Psoas muscle (tissue), 8 donors: Measurements from ENCODE around the gene ACY1. TPM values are rescaled to one million over a fixed set of nuclear protein-coding genes. Genes with fewer than 3 reads are reported as not detected.

ENCODE experiments used
- ATAC-seq, 4 donors: fragments of 200-7000 bp; cut with Tn5 transposase; one replicate each; pipeline ENCODE4 v1.9.1; 2020; ENCODE audit warnings: moderate library complexity in 3 of 4, mild to moderate bottlenecking in 2 of 4
- DNase-seq, 2 donors: peaks; one replicate each; pipeline ENCODE4 v3.0.0-alpha.2; 2020
- H3K27ac ChIP-seq: fragments of 200-600 bp; one replicate; pipeline ENCODE4 v1.8.0; 2022
- H3K27me3 ChIP-seq, 3 donors: fragments of 200-600 bp in 1 of 3; one replicate each; pipeline versions ENCODE4 v1.6.1 to v1.8.0; 2013 to 2022; ENCODE audit warnings: low read length in 2 of 3, mild to moderate bottlenecking in 2 of 3, moderate library complexity in 1 of 3; ENCODE audit not compliant: insufficient read depth in 3 of 3
- H3K36me3 ChIP-seq, 2 donors: fragments of 200-600 bp in 1 of 2; one replicate each; pipeline versions ENCODE4 v1.6.1 to v1.8.0; 2013 to 2022; ENCODE audit warnings: low read depth in 1 of 2, mild to moderate bottlenecking in 1 of 2, moderate library complexity in 1 of 2; ENCODE audit not compliant: insufficient read depth in 1 of 2
- H3K4me1 ChIP-seq: fragments of 200-600 bp; one replicate; pipeline ENCODE4 v1.8.0; 2022
- H3K4me3 ChIP-seq: fragments of 200-600 bp; one replicate; pipeline ENCODE4 v1.8.0; 2022; ENCODE audit warnings: mild to moderate bottlenecking
- H3K9me3 ChIP-seq: fragments of 200-600 bp; one replicate; pipeline ENCODE4 v1.8.0; 2022
- CTCF ChIP-seq: fragments of 200-600 bp; IDR thresholded peaks from one replicate; pipeline ENCODE4 v1.8.0; 2022; ENCODE audit warnings: antibody characterized with exemption
- WGBS, 3 donors: extraction: QIAGEN DNeasy Blood & Tissue Kit; methylation state at CpG; one replicate each; pipeline versions ENCODE4 v1.1.6 to v1.1.7; 2013; 5-methylcytosine and 5-hydroxymethylcytosine counted together
- intact Hi-C, 2 donors: fragments of 100-400 bp; cut with DNase I; formaldehyde crosslinking; loops; one replicate each; pipeline versions ENCODE4 v1.11.0 to v1.14.2; 2022
- polyA plus RNA-seq, 3 donors: library from polyadenylated mRNA; stranded (reverse); fragments of 200-250 nt; gene quantifications; one replicate each; pipeline ENCODE4 v1.2.3, GENCODE V29; 2013
- total RNA-seq, 4 donors: library from RNA; stranded (reverse); fragmentation: NEBNext Ultra II Directional in 2 of 4; extraction: Animal tissue kit (Norgen Biotek cat#: 25700) in 2 of 4; gene quantifications; one replicate each; pipeline versions ENCODE4 v1.2.1 to v1.2.4, GENCODE V29; 2021 to 2023
- donor health status: healthy with polysubstance abuse.
- donor health status: DM: no; HTN: no; CAD: no; lungs with moderate emphysema.
- donor health status: Bipolar disorder and iron deficiency.
- donor health status: healthy.
- donor health status: DM: yes; HTN: yes; CAD: no.
- donor health status: DM: no; HTN: no; CAD: no.
- donor health status: DM: no; HTN: no; CAD: no.
- donor health status: DM: yes; HTN: yes; CAD: no.

The ACY1 gene
- total and polyA plus RNA-seq, 7 donors: 19.9 to 59.3 (median 37.6) TPM

DNA sequence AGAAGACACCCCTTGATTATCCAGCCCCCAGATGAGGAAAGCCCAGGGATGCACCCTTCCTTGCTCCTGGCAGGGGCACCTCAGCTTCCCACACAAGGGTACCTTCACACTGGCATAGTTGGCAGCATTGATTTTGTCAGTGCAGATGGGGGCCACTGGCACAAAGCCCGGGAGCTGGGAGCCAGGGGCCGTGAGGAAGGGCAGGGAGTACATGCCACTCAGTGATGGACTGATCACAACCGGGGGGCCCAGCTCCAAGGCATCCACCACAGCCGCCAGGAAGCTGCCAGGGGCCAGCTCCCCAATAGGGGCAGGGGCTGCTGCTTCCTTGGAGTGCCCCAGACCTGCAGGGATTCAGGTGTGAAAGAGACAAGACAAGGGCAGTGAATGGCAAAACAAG is 13.5 kb upstream of the ACY1 start:
- no peak for TF ChIP-seq CTCF
- Histone ChIP-seq H3K4me1 (peaks cover 42% of the 10 kb centered on the region), H3K36me3 (no peaks in the 10 kb centered on the region), H3K4me3 (no peak overlapping the region), H3K27ac (peak overlapping the region; percentile 16), H3K27me3 (no peaks in the 10 kb centered on the region), H3K9me3 (no peaks in the 10 kb centered on the region)
- DNase-seq (no peak), ATAC-seq (no peak)
- 48 to 64% (median 49%) methylated on average over 4 of the region's 4 CpGs for WGBS, 3 donors
- intact Hi-C loops: no loop called here

GRCh38 chr3:51970606-51971300 is 12.6 kb upstream of the ACY1 start:
- WGBS, 3 donors: 37 to 56% (median 42%) methylated on average over 6 of the region's 6 CpGs
- H3K9me3 ChIP-seq: no peaks in the 10 kb centered on the region
- H3K36me3 ChIP-seq: no peaks in the 10 kb centered on the region
- DNase-seq (no peak), ATAC-seq (no peak)
- TF ChIP-seq CTCF: no peak
- intact Hi-C loops: no loop called here
- no peaks in the 10 kb centered on the region for H3K27me3 ChIP-seq
- peaks cover 40% of the 10 kb centered on the region for H3K4me1 ChIP-seq
- H3K27ac ChIP-seq: peak overlapping the region; percentile 60
- H3K4me3 ChIP-seq: no peak overlapping the region

DNA sequence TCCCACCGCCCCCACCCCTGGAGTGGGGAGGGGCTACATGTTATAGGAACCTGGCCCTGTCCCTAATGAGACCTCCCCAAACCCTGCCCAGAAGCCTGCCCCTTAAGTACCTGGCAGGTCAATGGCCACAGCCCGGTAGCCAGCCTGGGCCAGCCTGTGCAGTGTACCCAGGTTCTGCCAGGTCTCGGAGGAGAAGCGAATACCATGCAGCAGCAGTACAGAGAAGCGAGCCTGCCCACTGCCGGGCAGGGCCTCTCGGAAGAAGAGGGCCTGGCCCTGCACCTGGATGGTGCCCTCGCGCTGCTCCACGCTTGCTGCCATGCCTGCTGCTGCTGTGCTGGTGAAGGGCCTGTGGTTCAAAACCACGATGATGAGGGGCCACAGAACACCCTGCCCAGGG is 12.0 kb upstream of the ACY1 start:
- intact Hi-C loops: no loop called here
- Histone ChIP-seq H3K36me3 (no peaks in the 10 kb centered on the region), H3K27me3 (no peaks in the 10 kb centered on the region), H3K4me3 (no peak overlapping the region), H3K27ac (peak overlapping the region; percentile 60), H3K9me3 (no peaks in the 10 kb centered on the region), H3K4me1 (peaks cover 37% of the 10 kb centered on the region)
- WGBS, 3 donors: 75 to 90% (median 76%) methylated on average over 11 of the region's 11 CpGs
- no peak for TF ChIP-seq CTCF
- ATAC-seq (no peak), DNase-seq (no peak)

- WGBS, 3 donors: 8 to 15% (median 9%) methylated on average over 30 of the region's 30 CpGs
- intact Hi-C loops: loop anchor here (1.0 to 2.0 kb wide), 2 partner anchors 32 kb away; partner anchors contain the start of gene PARP3 (in 2 of the 2)
- TF ChIP-seq CTCF: no peak
- Histone ChIP-seq H3K27ac (peak overlapping the region; percentile 93), H3K4me3 (peak overlapping the region; percentile 75), H3K36me3 (no peaks in the 10 kb centered on the region), H3K4me1 (peaks cover 35% of the 10 kb centered on the region), H3K27me3 (no peaks in the 10 kb centered on the region), H3K9me3 (no peaks in the 10 kb centered on the region)
- DNase-seq (peak; percentile 50 to 70), ATAC-seq (peak; percentile 40 to 57 (median 44))
Observed at GRCh38 chr3:51974277-51974962, 8.9 kb upstream of the ACY1 start.
